HEK293 (cell line): ENCODE results near the gene TEPSIN.

Experiments
- CTCF ChIA-PET: fragments of 350-600 bp; formaldehyde crosslinking; extraction: SDS; loops from one replicate; lab custom pipeline; 2021; ENCODE audit warnings: antibody characterized with exemption; lab: Yijun Ruan, JAX
- POLR2A ChIA-PET: fragments of 300-600 bp; formaldehyde crosslinking; extraction: SDS; loops from one replicate; lab custom pipeline; 2020; ENCODE audit warnings: antibody characterized with exemption, inconsistent platforms; lab: Yijun Ruan, JAX
- H3K27ac ChIP-seq: fragments of 200-500 bp; sonication (Bioruptor generic); 2 replicates; pipeline ENCODE4 v1.5.1; 2014; ENCODE audit warnings: low read depth, low read length, control low read depth, inconsistent platforms; ENCODE audit errors: extremely low read depth
- H3K36me3 ChIP-seq, 2 experiments: fragments of 200-500 bp in 1 of 2; sonication (Bioruptor generic) in 1 of 2; 1 replicate in 1 of 2; 2 replicates in 1 of 2; pipeline ENCODE4 v1.5.1; 2014 to 2017; ENCODE audit warnings: inconsistent platforms in 2 of 2, low read length in 2 of 2; ENCODE audit not compliant: control insufficient read depth in 2 of 2, insufficient read depth in 1 of 2
- H3K4me1 ChIP-seq: fragments of 200-500 bp; sonication (Bioruptor generic); 2 replicates; pipeline ENCODE4 v1.5.1; 2014; ENCODE audit warnings: mild to moderate bottlenecking, low read length, inconsistent platforms; ENCODE audit not compliant: control insufficient read depth, insufficient read depth
- H3K4me3 ChIP-seq: 2 replicates; pipeline ENCODE4 v1.5.1; 2011; ENCODE audit warnings: low read depth, mild to moderate bottlenecking, control low read depth, low read length, moderate library complexity
- H3K9me3 ChIP-seq: fragments of 200-500 bp; sonication (Bioruptor generic); 2 replicates; pipeline ENCODE4 v1.5.1; 2014; ENCODE audit warnings: low read depth, low read length, inconsistent platforms; ENCODE audit not compliant: control insufficient read depth, insufficient read depth
- GLI2 ChIP-seq: fragments of 450-650 bp; formaldehyde crosslinking; IDR thresholded peaks from 2 replicates; pipeline ENCODE4; 2017; ENCODE audit warnings: missing biosample characterization, missing genetic modification characterization, low read depth, borderline replicate concordance
- KLF1 ChIP-seq: fragments of 450-650 bp; formaldehyde crosslinking; IDR thresholded peaks from 2 replicates; pipeline ENCODE4 v1.5.1; 2016; ENCODE audit warnings: missing biosample characterization, missing genetic modification characterization
- PRDM4 ChIP-seq: fragments of 450-650 bp; formaldehyde crosslinking; IDR thresholded peaks from 2 replicates; pipeline ENCODE4 v1.5.1; 2017; ENCODE audit warnings: missing biosample characterization, missing genetic modification characterization
- REST ChIP-seq: fragments of 450-650 bp; formaldehyde crosslinking; IDR thresholded peaks from 2 replicates; pipeline ENCODE4 v1.5.1; 2016; ENCODE audit warnings: missing biosample characterization, missing genetic modification characterization
- SALL2 ChIP-seq: fragments of 450-650 bp; formaldehyde crosslinking; IDR thresholded peaks from 2 replicates; pipeline ENCODE4 v1.5.0; 2017; ENCODE audit warnings: missing biosample characterization, mild to moderate bottlenecking, missing genetic modification characterization, borderline replicate concordance
- ZFHX2 ChIP-seq: fragments of 450-650 bp; formaldehyde crosslinking; conservative IDR thresholded peaks from 2 replicates; pipeline ENCODE4 v1.5.1; 2016; ENCODE audit warnings: missing biosample characterization, missing genetic modification characterization
- ZNF155 ChIP-seq: fragments of 450-650 bp; formaldehyde crosslinking; IDR thresholded peaks from 2 replicates; pipeline ENCODE4 v1.5.1; 2016; ENCODE audit warnings: missing biosample characterization, missing genetic modification characterization
- ZNF175 ChIP-seq: fragments of 450-650 bp; formaldehyde crosslinking; IDR thresholded peaks from 2 replicates; pipeline ENCODE4 v1.5.1; 2016; ENCODE audit warnings: missing biosample characterization, missing genetic modification characterization
- ZNF18 ChIP-seq: fragments of 450-650 bp; formaldehyde crosslinking; IDR thresholded peaks from 2 replicates; pipeline ENCODE4 v1.5.1; 2016; ENCODE audit warnings: missing biosample characterization, missing genetic modification characterization
- ZNF184 ChIP-seq: fragments of 450-650 bp; IDR thresholded peaks from 2 replicates; pipeline ENCODE4 v1.5.1; 2018; ENCODE audit warnings: missing biosample characterization, mild to moderate bottlenecking, missing genetic modification characterization
- ZNF223 ChIP-seq: fragments of 450-650 bp; formaldehyde crosslinking; IDR thresholded peaks from 2 replicates; pipeline ENCODE4 v1.5.1; 2016; ENCODE audit warnings: missing biosample characterization, missing genetic modification characterization
- ZNF521 ChIP-seq: fragments of 450-650 bp; formaldehyde crosslinking; IDR thresholded peaks from 2 replicates; pipeline ENCODE4 v1.5.1; 2017; ENCODE audit warnings: missing biosample characterization, mild to moderate bottlenecking, missing genetic modification characterization
- ZNF621 ChIP-seq: fragments of 450-650 bp; formaldehyde crosslinking; IDR thresholded peaks from 2 replicates; pipeline ENCODE4 v1.5.1; 2017; ENCODE audit warnings: missing biosample characterization, missing genetic modification characterization
- ZNF624 ChIP-seq: fragments of 450-650 bp; formaldehyde crosslinking; IDR thresholded peaks from 2 replicates; pipeline ENCODE4 v1.5.1; 2017; ENCODE audit warnings: missing biosample characterization, missing genetic modification characterization
- ZNF658 ChIP-seq: fragments of 450-650 bp; formaldehyde crosslinking; IDR thresholded peaks from 2 replicates; pipeline ENCODE4; 2016; ENCODE audit warnings: missing biosample characterization, missing genetic modification characterization
- ZNF777 ChIP-seq: fragments of 450-650 bp; formaldehyde crosslinking; IDR thresholded peaks from 2 replicates; pipeline ENCODE4 v1.5.1; 2017; ENCODE audit warnings: missing biosample characterization, missing genetic modification characterization, borderline replicate concordance
- ZSCAN4 ChIP-seq: fragments of 450-650 bp; formaldehyde crosslinking; IDR thresholded peaks from 2 replicates; pipeline ENCODE4 v1.5.1; 2017; ENCODE audit warnings: missing biosample characterization, missing genetic modification characterization

Gene TEPSIN

GRCh38 chr17:81232616-81233241, 6.1 kb downstream of the TEPSIN start (continued):
- TF ChIP-seq SALL2 (tag by site-specific recombination), result no peak
- no peak for TF ChIP-seq ZNF621
- no peak for TF ChIP-seq PRDM4

- Histone ChIP-seq H3K36me3 (peaks cover 5 to 70% of the 10 kb centered on the region in 2 experiments; a peak in 2 of 3 replicates), H3K9me3 (no peaks in the 10 kb centered on the region), H3K4me1 (peaks cover 8% of the 10 kb centered on the region)
- CTCF ChIA-PET, result interaction anchor here (0.6 to 2.5 kb wide), 5 partner anchors 9 to 490 kb away, joined by 3 to 23 read pairs (median 4); partner anchors contain the start of gene CEP131
- TF ChIP-seq ZNF18 (tag by site-specific recombination) (no peak), REST (0 out of 2 replicates have a peak, but pooled peaks have one; percentile 20)
- TF ChIP-seq, all 188 proteins: peak for 1
- Histone ChIP-seq H3K4me3 (no peak overlapping the region), H3K27ac (no peak overlapping the region)
- POLR2A ChIA-PET, result interaction anchor here (0.9 to 3.8 kb wide), 2 partner anchors 9 to 257 kb away, joined by 6 to 22 read pairs; partner anchors contain the start of gene CEP131
These were observed 6.9 kb downstream of the TEPSIN start for GRCh38 chr17:81231766-81232581.

- peaks cover 5 to 64% of the 10 kb centered on the region in 2 experiments; a peak in 2 of 3 replicates for H3K36me3 ChIP-seq
- CTCF ChIA-PET, result interaction anchor here (0.6 to 2.5 kb wide), 4 partner anchors 89 to 114 kb away, joined by 3 to 23 read pairs (median 4); no protein-coding TSS in a partner anchor
- TF ChIP-seq ZNF624 (tag by site-specific recombination), result no peak
- TF ChIP-seq ZNF155 (tag by site-specific recombination), result no peak
- 0 out of 2 replicates have a peak, but pooled peaks have one; percentile 10 for TF ChIP-seq ZFHX2 (tag by site-specific recombination)
- TF ChIP-seq ZNF175 (tag by site-specific recombination), result no peak
- 0 out of 2 replicates have a peak, but pooled peaks have one; percentile 16 for TF ChIP-seq KLF1 (tag by site-specific recombination)
- TF ChIP-seq ZNF658 (tag by site-specific recombination), result 0 out of 2 replicates have a peak, but pooled peaks have one; percentile 23
- TF ChIP-seq ZNF223 (tag by site-specific recombination), result no peak
- TF ChIP-seq ZNF18 (tag by site-specific recombination), result peak; percentile 93
- no peak for TF ChIP-seq ZNF184 (tag by site-specific recombination)
- TF ChIP-seq GLI2 (tag by site-specific recombination), result no peak
- TF ChIP-seq ZSCAN4 (tag by site-specific recombination), result peak; percentile 94
- TF ChIP-seq ZNF521 (tag by site-specific recombination), result no peak
- no peak for TF ChIP-seq ZNF777 (tag by site-specific recombination)
These were observed 7.7 kb downstream of the TEPSIN start for GRCh38 chr17:81231121-81231645.

More at GRCh38 chr17:81231121-81231645, 7.7 kb downstream of the TEPSIN start:
- H3K4me3 ChIP-seq, result no peak overlapping the region
- no peak overlapping the region for H3K27ac ChIP-seq
- no peaks in the 10 kb centered on the region for H3K9me3 ChIP-seq
- H3K4me1 ChIP-seq, result peaks cover 8% of the 10 kb centered on the region
- POLR2A ChIA-PET, result interaction anchor here (1.6 kb wide), 1 partner anchor 8 kb away, joined by 5 read pairs; the partner anchor contains the start of genes NDUFAF8 and TEPSIN
